PC-9 (cell line): ENCODE results near the gene CD81.

Experiments used
- EZH2 ChIP-seq: fragments of 200-600 bp; sonication (generic); IDR thresholded peaks from 2 replicates; pipeline ENCODE4 v1.8.0; 2017; ENCODE audit warnings: antibody characterized with exemption, low read depth
- TF ChIP-seq, protein P1 (sequence below): fragments of 200-600 bp; sonication (generic); conservative IDR thresholded peaks from 2 replicates; pipeline ENCODE4 v1.6.1; 2017; ENCODE audit warnings: mixed run types, antibody characterized with exemption, mild to moderate bottlenecking, moderate library complexity

- TF ChIP-seq EZH2: no peak
- TF ChIP-seq, protein P1, sequence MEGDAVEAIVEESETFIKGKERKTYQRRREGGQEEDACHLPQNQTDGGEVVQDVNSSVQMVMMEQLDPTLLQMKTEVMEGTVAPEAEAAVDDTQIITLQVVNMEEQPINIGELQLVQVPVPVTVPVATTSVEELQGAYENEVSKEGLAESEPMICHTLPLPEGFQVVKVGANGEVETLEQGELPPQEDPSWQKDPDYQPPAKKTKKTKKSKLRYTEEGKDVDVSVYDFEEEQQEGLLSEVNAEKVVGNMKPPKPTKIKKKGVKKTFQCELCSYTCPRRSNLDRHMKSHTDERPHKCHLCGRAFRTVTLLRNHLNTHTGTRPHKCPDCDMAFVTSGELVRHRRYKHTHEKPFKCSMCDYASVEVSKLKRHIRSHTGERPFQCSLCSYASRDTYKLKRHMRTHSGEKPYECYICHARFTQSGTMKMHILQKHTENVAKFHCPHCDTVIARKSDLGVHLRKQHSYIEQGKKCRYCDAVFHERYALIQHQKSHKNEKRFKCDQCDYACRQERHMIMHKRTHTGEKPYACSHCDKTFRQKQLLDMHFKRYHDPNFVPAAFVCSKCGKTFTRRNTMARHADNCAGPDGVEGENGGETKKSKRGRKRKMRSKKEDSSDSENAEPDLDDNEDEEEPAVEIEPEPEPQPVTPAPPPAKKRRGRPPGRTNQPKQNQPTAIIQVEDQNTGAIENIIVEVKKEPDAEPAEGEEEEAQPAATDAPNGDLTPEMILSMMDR: no peak
Observed at GRCh38 chr11:2432171-2432621, 55.1 kb downstream of the CD81 start.
